ENCODE data around the gene FOXN4.

FOXN4 gene

DNA sequence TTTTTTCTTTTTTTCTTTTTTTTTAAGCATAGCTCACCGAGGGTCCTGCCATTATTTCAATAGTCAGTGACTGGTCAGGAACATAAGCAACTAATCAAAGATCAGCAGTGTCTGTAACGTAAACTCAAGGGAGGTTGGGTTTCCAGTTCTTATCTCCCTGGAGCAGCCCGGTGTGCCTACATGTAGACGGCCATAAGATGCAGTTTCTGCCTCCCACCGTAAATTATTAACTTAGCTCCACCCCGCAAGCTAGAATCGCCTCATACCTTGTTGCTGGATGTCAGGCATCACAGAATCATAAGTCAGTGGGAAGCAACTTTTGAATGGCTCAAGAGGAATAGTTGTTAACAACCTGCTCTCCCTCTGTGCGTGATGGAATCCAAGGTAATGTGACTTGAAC is 38.5 kb upstream of the FOXN4 start, which contains the start of gene MYO1H:
Gene MYO1H (plus strand): TSS at position 312 of the 400 bp plus-strand sequence. CDS start 61 bp downstream, at position 373.
- H3K27me3 ChIP-seq (ENCODE audit: insufficient read depth, low read depth, severe bottlenecking), result no peaks in the 10 kb centered on the region
- DNase-seq, result no peak
- TF ChIP-seq, protein P1, sequence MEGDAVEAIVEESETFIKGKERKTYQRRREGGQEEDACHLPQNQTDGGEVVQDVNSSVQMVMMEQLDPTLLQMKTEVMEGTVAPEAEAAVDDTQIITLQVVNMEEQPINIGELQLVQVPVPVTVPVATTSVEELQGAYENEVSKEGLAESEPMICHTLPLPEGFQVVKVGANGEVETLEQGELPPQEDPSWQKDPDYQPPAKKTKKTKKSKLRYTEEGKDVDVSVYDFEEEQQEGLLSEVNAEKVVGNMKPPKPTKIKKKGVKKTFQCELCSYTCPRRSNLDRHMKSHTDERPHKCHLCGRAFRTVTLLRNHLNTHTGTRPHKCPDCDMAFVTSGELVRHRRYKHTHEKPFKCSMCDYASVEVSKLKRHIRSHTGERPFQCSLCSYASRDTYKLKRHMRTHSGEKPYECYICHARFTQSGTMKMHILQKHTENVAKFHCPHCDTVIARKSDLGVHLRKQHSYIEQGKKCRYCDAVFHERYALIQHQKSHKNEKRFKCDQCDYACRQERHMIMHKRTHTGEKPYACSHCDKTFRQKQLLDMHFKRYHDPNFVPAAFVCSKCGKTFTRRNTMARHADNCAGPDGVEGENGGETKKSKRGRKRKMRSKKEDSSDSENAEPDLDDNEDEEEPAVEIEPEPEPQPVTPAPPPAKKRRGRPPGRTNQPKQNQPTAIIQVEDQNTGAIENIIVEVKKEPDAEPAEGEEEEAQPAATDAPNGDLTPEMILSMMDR (IDR thresholded peaks at IDR 0.05; ENCODE audit: low read depth, low read length), result no peak

DNA sequence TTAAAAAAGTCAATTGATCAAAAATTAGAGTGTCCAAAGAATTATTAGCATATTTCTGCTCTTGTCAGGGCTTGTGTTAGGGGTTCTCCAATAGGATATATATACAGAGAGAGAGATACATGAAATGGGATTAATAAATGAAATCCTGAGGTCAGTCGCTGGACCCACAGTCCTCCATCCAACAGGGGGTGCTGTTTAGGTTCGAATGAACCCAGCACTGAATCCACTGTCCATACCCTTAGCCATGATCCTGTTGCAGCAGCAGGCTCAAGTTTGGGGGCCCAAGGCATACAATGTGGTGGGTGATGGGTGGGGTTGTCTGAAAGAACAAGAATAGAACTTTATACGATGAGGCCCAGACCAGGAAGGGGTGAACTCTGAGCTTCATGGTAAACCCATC is 37.8 kb upstream of the FOXN4 start:
- Histone ChIP-seq H3K36me3 (no peaks in the 10 kb centered on the region), H3K9me3 (ENCODE audit: severe bottlenecking) (no peaks in the 10 kb centered on the region), H3K27ac (no peak overlapping the region), H3K4me3 (ENCODE audit: low read depth, low read length) (no peak overlapping the region), H3K27me3 (ENCODE audit: insufficient read depth, low read depth, severe bottlenecking) (no peaks in the 10 kb centered on the region)
- TF ChIP-seq, protein P1 (IDR thresholded peaks at IDR 0.05; ENCODE audit: low read depth, low read length), result peak; percentile 46; the same call in 1 of the 2 replicates
- peak; percentile 16 for DNase-seq

More for the DNA sequence above, 38.5 kb upstream of the FOXN4 start, which contains the start of gene MYO1H:
- no peak within 1 kb of the TSS for H3K4me3 ChIP-seq (ENCODE audit: low read depth, low read length)
- H3K27ac ChIP-seq, result no peak within 1 kb of the TSS
- no peaks in the 10 kb centered on the region for H3K36me3 ChIP-seq
- no peaks in the 10 kb centered on the region for H3K9me3 ChIP-seq (ENCODE audit: severe bottlenecking)

DNA sequence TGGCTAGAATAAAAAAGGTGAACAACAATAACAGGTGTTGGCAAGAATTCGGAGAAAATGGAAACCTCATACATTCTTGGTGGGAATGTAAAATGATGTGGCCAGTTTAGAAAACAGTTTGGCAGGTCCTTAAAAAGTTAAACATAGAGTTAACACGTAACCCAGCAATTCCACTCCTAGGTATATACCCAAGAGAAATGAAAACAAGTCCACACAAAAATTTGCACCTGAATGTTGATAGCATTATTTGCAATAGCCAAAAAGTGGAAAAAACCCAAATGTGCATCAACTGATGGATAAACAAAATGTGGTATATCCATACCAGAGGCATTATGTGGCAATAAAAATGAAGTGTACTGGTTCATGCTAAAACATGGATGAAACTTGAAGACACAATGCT is 36.3 kb upstream of the FOXN4 start:
- no peak for DNase-seq
- no peaks in the 10 kb centered on the region for H3K27me3 ChIP-seq (ENCODE audit: insufficient read depth, low read depth, severe bottlenecking)
- no peaks in the 10 kb centered on the region for H3K36me3 ChIP-seq

DNA sequence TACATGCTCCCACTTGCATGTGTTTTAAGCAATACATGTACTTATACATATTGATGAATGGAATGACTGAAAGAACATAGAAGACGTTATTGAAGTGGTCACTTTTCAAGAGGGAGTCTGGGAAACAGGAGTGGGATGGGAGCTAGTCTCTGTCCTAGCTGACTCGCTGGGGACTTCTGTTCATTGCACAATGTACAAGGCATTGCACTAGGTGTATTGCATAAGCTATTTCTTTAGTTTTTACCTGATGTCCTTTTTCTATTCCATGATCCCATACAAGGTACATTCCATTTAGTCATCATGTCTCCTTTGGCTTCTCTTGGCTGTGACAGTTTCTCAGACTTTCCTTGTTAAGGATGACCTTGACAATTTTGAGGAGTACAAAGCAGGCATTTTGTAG is 34.6 kb upstream of the FOXN4 start:
- H3K27ac ChIP-seq, result no peak overlapping the region
- H3K36me3 ChIP-seq, result no peaks in the 10 kb centered on the region
- no peak overlapping the region for H3K4me3 ChIP-seq (ENCODE audit: low read depth, low read length)
- TF ChIP-seq, protein P1 (IDR thresholded peaks at IDR 0.05; ENCODE audit: low read depth, low read length), result no peak
- no peaks in the 10 kb centered on the region for H3K27me3 ChIP-seq (ENCODE audit: insufficient read depth, low read depth, severe bottlenecking)
- no peak for DNase-seq
- no peaks in the 10 kb centered on the region for H3K9me3 ChIP-seq (ENCODE audit: severe bottlenecking)

More for the DNA sequence above, 36.3 kb upstream of the FOXN4 start:
- TF ChIP-seq, protein P1 (IDR thresholded peaks at IDR 0.05; ENCODE audit: low read depth, low read length), result no peak
- Histone ChIP-seq H3K9me3 (ENCODE audit: severe bottlenecking) (no peaks in the 10 kb centered on the region), H3K4me3 (ENCODE audit: low read depth, low read length) (no peak overlapping the region), H3K27ac (no peak overlapping the region)

DNA sequence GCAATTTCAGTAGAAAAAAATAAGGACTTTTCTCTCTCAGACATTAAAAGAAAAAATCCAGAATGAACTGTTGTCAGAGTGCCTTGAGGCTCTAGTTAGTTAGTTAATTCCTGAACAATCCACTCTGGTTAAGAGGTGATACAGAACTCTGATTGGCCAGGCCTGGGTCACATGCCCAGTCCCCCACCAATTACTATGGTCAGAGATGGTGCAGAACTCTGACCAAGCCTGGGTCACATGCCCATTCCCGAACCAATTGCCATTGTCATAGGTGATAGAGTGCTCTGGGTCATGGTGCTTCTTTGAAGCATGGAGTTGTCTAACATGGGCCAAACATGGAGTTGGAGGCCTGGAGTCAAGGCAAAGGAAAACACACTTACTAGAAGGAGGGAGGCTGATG is 27.5 kb upstream of the FOXN4 start:
- Histone ChIP-seq H3K27ac (no peak overlapping the region), H3K27me3 (ENCODE audit: insufficient read depth, low read depth, severe bottlenecking) (no peaks in the 10 kb centered on the region), H3K36me3 (no peaks in the 10 kb centered on the region), H3K9me3 (ENCODE audit: severe bottlenecking) (no peaks in the 10 kb centered on the region), H3K4me3 (ENCODE audit: low read depth, low read length) (no peak overlapping the region)
- DNase-seq, result no peak
- TF ChIP-seq, protein P1 (IDR thresholded peaks at IDR 0.05; ENCODE audit: low read depth, low read length), result no peak

DNA sequence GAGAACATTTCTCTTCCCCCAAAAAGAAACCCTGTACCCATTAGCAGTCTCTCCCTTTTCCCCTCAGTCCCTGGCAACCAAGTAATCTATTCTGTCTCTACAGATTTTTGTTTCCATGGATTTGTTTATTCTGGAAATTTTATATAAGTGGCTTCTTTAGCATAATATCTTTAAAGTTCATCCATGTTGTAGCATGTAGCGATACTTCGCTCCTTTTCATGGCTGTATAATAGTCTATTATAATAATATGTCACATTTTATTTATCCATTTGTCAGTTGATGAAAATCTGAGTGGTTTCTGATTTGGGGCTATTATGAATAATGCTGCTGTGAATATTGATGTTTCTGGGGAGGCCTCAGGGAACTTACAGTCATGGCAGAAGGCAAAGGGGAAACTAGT is 25.8 kb upstream of the FOXN4 start:
- no peak for DNase-seq
- Histone ChIP-seq H3K4me3 (ENCODE audit: low read depth, low read length) (no peak overlapping the region), H3K36me3 (no peaks in the 10 kb centered on the region), H3K9me3 (ENCODE audit: severe bottlenecking) (no peaks in the 10 kb centered on the region), H3K27ac (no peak overlapping the region), H3K27me3 (ENCODE audit: insufficient read depth, low read depth, severe bottlenecking) (no peaks in the 10 kb centered on the region)
- TF ChIP-seq, protein P1 (IDR thresholded peaks at IDR 0.05; ENCODE audit: low read depth, low read length), result no peak

Measured in WERI-Rb-1 (cell line).